NB4 (cell line): ENCODE results near the gene TTL.

Source experiments
- CTCF ChIP-seq: IDR thresholded peaks from one replicate; pipeline ENCODE4 v1.5.1; 2012; ENCODE audit warnings: low read depth, low read length
- MAX ChIP-seq: IDR thresholded peaks from 2 replicates; pipeline ENCODE4 v1.6.1; 2011; ENCODE audit warnings: low read depth, low read length
- POLR2A ChIP-seq: IDR thresholded peaks from 2 replicates; pipeline ENCODE4 v1.6.1; 2011; ENCODE audit warnings: mild to moderate bottlenecking; ENCODE audit not compliant: insufficient read length; ENCODE audit errors: extremely low read depth

- no peak for TF ChIP-seq CTCF
- no peak for TF ChIP-seq POLR2A
- no peak for TF ChIP-seq MAX
Measured at GRCh38 chr2:112480530-112481049, 1.4 kb upstream of the TTL start.
